Measurements from ENCODE around the gene ZFP1.

- TF ChIP-seq TCF4 (CRISPR knock-in tag; IDR thresholded peaks at IDR 0.05; ENCODE audit: borderline replicate concordance): no peak
- TF ChIP-seq SNAI2 (CRISPR knock-in tag; IDR thresholded peaks at IDR 0.05): 0 out of 2 replicates have a peak, but pooled peaks have one; percentile 41
- no peak for TF ChIP-seq PPARA (CRISPR knock-in tag; IDR thresholded peaks at IDR 0.05; ENCODE audit: borderline replicate concordance)
- no peak for TF ChIP-seq CSDC2 (CRISPR knock-in tag; IDR thresholded peaks at IDR 0.05)
- TF ChIP-seq ARNTL (CRISPR knock-in tag; IDR thresholded peaks at IDR 0.05; ENCODE audit: borderline replicate concordance, low read depth): no peak
- no peak for TF ChIP-seq POU6F1 (CRISPR knock-in tag; IDR thresholded peaks at IDR 0.05; ENCODE audit: borderline replicate concordance, low read depth)
Observed at GRCh38 chr16:75108792-75109731, 39.3 kb upstream of the ZFP1 start.
